CD4-positive, alpha-beta T cell (primary cell): ENCODE data around the gene CDCA7L. TPM values are rescaled to one million over a fixed set of nuclear protein-coding genes. Genes with fewer than 3 reads are reported as not detected.

Experiments
- ATAC-seq: fragments of 200-7000 bp; cut with Tn5 transposase; one replicate; pipeline ENCODE4 v1.10.0; 2022; ENCODE audit warnings: mild to moderate bottlenecking; ENCODE audit not compliant: poor library complexity
- CTCF ChIA-PET: fragments of 350-600 bp; sonication (Branson Sonifier 250); formaldehyde crosslinking; loops from one replicate; lab custom pipeline; 2021; ENCODE audit warnings: antibody characterized with exemption, inconsistent platforms; lab: Charles Lee
- POLR2A ChIA-PET: fragments of 350-600 bp; sonication (Branson Sonifier 250); formaldehyde crosslinking; loops from one replicate; lab custom pipeline; 2021; ENCODE audit warnings: antibody characterized with exemption, inconsistent platforms; lab: Charles Lee
- DNase-seq, 14 experiments: peaks; one replicate each; pipeline ENCODE4 v3.0.0-alpha.2; 2013 to 2020; ENCODE audit warnings: mixed read lengths in 2 of 14
- H3K27ac ChIP-seq, 2 donors: one replicate each; pipeline versions ENCODE4 v1.5.1 to v1.7.0; 2013; ENCODE audit warnings: low read length in 2 of 2, low read depth in 1 of 2, mild to moderate bottlenecking in 1 of 2
- H3K27me3 ChIP-seq, 2 experiments: 1 replicate in 1 of 2; 2 replicates in 1 of 2; pipeline versions ENCODE4 v1.6.1 to v1.7.0; 2013; ENCODE audit warnings: low read length in 2 of 2, control low read depth in 1 of 2, mild to moderate bottlenecking in 1 of 2, moderate library complexity in 1 of 2; ENCODE audit not compliant: insufficient read depth in 2 of 2, control insufficient read depth in 1 of 2
- H3K36me3 ChIP-seq: one replicate; pipeline ENCODE4 v1.6.1; 2013; ENCODE audit warnings: low read length, control low read depth; ENCODE audit not compliant: insufficient read depth
- H3K4me1 ChIP-seq: one replicate; pipeline ENCODE4 v1.6.1; 2013; ENCODE audit warnings: low read length, control low read depth; ENCODE audit not compliant: insufficient read depth
- H3K4me3 ChIP-seq: one replicate; pipeline ENCODE4 v1.5.1; 2013; ENCODE audit warnings: mild to moderate bottlenecking, low read length, moderate library complexity
- H3K9me3 ChIP-seq, 2 experiments: 1 replicate in 1 of 2; 2 replicates in 1 of 2; pipeline versions ENCODE4 v1.6.1 to v1.7.0; 2013; ENCODE audit warnings: low read length in 2 of 2, mild to moderate bottlenecking in 2 of 2, control low read depth in 1 of 2, moderate library complexity in 1 of 2; ENCODE audit not compliant: control insufficient read depth in 1 of 2, insufficient read depth in 1 of 2
- H3K27ac Mint-ChIP-seq: one replicate; pipeline ENCODE4 v1.8.0; 2020; ENCODE audit warnings: mixed read lengths
- H3K27me3 Mint-ChIP-seq: one replicate; pipeline ENCODE4 v1.8.0; 2021; ENCODE audit warnings: mixed read lengths
- H3K36me3 Mint-ChIP-seq: one replicate; pipeline ENCODE4 v1.8.0; 2021; ENCODE audit warnings: low read depth, mixed read lengths
- H3K4me1 Mint-ChIP-seq: one replicate; pipeline ENCODE4 v1.8.0; 2021; ENCODE audit warnings: low read depth, mixed read lengths
- H3K4me3 Mint-ChIP-seq: one replicate; pipeline ENCODE4 v1.8.0; 2020; ENCODE audit warnings: mild to moderate bottlenecking, mixed read lengths
- H3K9me3 Mint-ChIP-seq: one replicate; pipeline ENCODE4 v1.8.0; 2020; ENCODE audit warnings: mixed read lengths
- intact Hi-C, 2 experiments: fragments of 100-400 bp; cut with DNase I in 1 of 2; cut with micrococcal nuclease in 1 of 2; formaldehyde crosslinking; loops; one replicate each; pipeline versions ENCODE4 v1.15.1 to v1.9.0; 2023 to 2025; cut with DNase I, micrococcal nuclease
- total RNA-seq, 174 experiments: library from RNA in 2 of 174; stranded (reverse) in 2 of 174; gene quantifications; one replicate each; pipeline ENCODE4 v1.2.3 and lab custom pipeline; 2021 to 2026
- TF ChIP-seq, protein P1 (sequence below): fragments of 200-600 bp; IDR thresholded peaks from one replicate; pipeline ENCODE4 v1.8.0; 2022; ENCODE audit warnings: antibody characterized with exemption, mild to moderate bottlenecking

Gene CDCA7L
- total RNA-seq, 2 experiments from 2014 or later, result 23.1 to 23.7 TPM

DNA sequence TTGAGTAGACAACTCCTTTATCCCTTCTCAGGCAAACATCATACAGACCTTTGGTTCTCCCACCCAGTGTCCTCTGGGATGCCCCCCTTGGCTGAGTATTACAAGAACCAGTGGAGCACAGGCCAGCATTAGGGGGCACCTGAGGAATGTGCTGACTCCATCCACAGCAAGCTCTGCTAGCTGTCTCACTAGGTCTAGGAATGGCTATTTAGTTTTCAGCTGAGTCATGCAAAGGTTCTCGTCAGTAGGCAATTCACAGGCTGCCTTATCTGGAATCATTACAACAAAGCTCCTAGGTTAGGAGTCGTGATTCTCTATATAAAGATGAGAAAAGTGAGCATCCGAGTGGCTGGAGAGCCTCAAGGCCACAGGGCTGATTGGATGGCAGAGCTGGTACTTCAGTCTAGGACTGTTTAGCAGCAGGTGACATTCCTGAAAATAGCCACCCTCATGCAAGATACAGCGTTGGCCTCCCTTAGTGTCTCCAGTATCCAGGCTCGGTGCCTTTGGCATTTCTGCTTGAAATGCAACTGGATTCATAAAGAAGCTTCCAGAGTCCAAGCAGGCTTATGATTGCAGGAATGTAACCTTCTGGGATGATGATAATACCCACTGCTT, 75.8 kb downstream of the CDCA7L start:
- Histone ChIP-seq H3K9me3 (no peaks in the 10 kb centered on the region), H3K27ac (no peak overlapping the region), H3K27me3 (no peaks in the 10 kb centered on the region), H3K4me3 (no peak overlapping the region), H3K36me3 (no peaks in the 10 kb centered on the region), H3K4me1 (no peaks in the 10 kb centered on the region)
- Mint-ChIP-seq H3K27me3 (no peaks in the 10 kb centered on the region), H3K4me3 (no peak overlapping the region), H3K36me3 (no peaks in the 10 kb centered on the region), H3K9me3 (peaks cover 3% of the 10 kb centered on the region), H3K27ac (no peak overlapping the region), H3K4me1 (no peaks in the 10 kb centered on the region)
- CTCF ChIA-PET, result no interaction called here
- DNase-seq (no peak), ATAC-seq (no peak)
- intact Hi-C loops, result no loop called here
- TF ChIP-seq, protein P1, sequence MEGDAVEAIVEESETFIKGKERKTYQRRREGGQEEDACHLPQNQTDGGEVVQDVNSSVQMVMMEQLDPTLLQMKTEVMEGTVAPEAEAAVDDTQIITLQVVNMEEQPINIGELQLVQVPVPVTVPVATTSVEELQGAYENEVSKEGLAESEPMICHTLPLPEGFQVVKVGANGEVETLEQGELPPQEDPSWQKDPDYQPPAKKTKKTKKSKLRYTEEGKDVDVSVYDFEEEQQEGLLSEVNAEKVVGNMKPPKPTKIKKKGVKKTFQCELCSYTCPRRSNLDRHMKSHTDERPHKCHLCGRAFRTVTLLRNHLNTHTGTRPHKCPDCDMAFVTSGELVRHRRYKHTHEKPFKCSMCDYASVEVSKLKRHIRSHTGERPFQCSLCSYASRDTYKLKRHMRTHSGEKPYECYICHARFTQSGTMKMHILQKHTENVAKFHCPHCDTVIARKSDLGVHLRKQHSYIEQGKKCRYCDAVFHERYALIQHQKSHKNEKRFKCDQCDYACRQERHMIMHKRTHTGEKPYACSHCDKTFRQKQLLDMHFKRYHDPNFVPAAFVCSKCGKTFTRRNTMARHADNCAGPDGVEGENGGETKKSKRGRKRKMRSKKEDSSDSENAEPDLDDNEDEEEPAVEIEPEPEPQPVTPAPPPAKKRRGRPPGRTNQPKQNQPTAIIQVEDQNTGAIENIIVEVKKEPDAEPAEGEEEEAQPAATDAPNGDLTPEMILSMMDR, result no peak
- POLR2A ChIA-PET, result no interaction called here

DNA sequence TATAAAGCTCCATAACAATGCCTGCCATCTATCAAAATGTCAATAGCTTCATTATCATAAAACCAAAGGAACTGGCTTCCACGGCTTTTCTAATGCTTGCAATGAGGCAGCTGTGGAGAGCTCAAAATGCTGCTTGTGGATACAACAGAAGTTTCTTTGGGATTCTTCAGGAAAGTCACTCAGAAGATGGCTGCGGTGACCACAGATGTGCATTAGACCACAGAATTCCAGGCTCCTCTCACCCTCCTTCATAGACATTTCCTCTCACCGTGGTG, 77.2 kb downstream of the CDCA7L start:
- intact Hi-C loops, result no loop called here
- ChIA-PET CTCF (interaction anchor here (0.8 kb wide), 1 partner anchor 73 kb away, joined by 4 read pairs; no protein-coding TSS in a partner anchor), POLR2A (no interaction called here)

DNA sequence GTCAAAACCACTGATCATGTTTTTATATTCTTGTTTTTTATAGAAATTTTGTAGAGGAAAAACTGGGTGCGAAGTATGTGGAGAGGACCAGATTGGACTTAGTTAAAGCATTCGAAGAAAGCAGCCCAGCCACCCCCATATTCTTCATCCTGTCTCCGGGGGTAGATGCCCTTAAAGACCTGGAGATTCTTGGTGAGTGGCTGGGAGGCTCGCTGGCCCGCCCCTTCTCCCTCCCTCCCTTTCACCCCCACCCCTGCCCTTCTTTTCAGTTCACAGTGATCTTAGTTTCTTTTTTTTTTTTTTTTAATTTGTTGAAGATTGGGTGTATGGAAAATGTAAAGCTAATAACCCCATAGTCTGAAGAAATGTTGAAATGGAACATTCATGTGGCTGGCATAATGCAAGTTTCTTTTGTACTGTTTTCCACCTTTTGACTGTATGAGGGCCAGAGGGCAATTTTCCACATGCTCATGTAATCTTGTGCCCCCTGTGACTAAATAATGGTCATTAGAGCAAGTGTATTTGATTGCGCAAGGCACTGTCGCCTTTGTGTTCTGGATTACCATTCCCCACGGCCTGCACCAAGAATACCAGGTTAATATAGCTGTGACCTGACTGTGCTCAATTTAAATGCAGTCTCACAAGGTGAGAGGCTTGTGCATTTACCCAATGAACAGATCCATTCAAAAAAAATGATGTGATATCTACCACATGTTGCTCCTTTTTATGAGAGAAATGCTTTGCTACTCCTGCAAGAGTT, 77.7 kb downstream of the CDCA7L start:
- Histone ChIP-seq H3K4me1 (no peaks in the 10 kb centered on the region), H3K4me3 (no peak overlapping the region), H3K27me3 (no peaks in the 10 kb centered on the region), H3K36me3 (no peaks in the 10 kb centered on the region), H3K27ac (no peak overlapping the region), H3K9me3 (no peaks in the 10 kb centered on the region)
- no peaks in the 10 kb centered on the region for H3K36me3 Mint-ChIP-seq
- no peak for DNase-seq
- no peaks in the 10 kb centered on the region for H3K4me1 Mint-ChIP-seq
- H3K9me3 Mint-ChIP-seq, result no peaks in the 10 kb centered on the region
- H3K27me3 Mint-ChIP-seq, result no peaks in the 10 kb centered on the region
- POLR2A ChIA-PET, result no interaction called here
- intact Hi-C loops, result no loop called here
- H3K4me3 Mint-ChIP-seq, result no peak overlapping the region
- CTCF ChIA-PET, result interaction anchor here (0.8 kb wide), 1 partner anchor 74 kb away, joined by 4 read pairs; no protein-coding TSS in a partner anchor
- no peak overlapping the region for H3K27ac Mint-ChIP-seq
- TF ChIP-seq, protein P1, result no peak
- no peak for ATAC-seq

More for the DNA sequence above, 77.2 kb downstream of the CDCA7L start:
- DNase-seq (no peak), ATAC-seq (no peak)
- TF ChIP-seq, protein P1, result no peak
- Histone ChIP-seq H3K9me3 (no peaks in the 10 kb centered on the region), H3K4me3 (no peak overlapping the region), H3K27ac (no peak overlapping the region), H3K36me3 (no peaks in the 10 kb centered on the region), H3K4me1 (no peaks in the 10 kb centered on the region), H3K27me3 (no peaks in the 10 kb centered on the region)
- H3K4me3 Mint-ChIP-seq, result no peak overlapping the region
- H3K4me1 Mint-ChIP-seq, result no peaks in the 10 kb centered on the region
- H3K9me3 Mint-ChIP-seq, result no peaks in the 10 kb centered on the region
- H3K36me3 Mint-ChIP-seq, result no peaks in the 10 kb centered on the region
- no peak overlapping the region for H3K27ac Mint-ChIP-seq
- no peaks in the 10 kb centered on the region for H3K27me3 Mint-ChIP-seq
